ENCODE measurements around the gene SLC35F3. TPM values are rescaled to one million over a fixed set of nuclear protein-coding genes. Genes with fewer than 3 reads are reported as not detected.

The SLC35F3 gene
- total RNA-seq, 2 donors from 2014 or later, result 0.13 TPM; not detected in 1

DNA sequence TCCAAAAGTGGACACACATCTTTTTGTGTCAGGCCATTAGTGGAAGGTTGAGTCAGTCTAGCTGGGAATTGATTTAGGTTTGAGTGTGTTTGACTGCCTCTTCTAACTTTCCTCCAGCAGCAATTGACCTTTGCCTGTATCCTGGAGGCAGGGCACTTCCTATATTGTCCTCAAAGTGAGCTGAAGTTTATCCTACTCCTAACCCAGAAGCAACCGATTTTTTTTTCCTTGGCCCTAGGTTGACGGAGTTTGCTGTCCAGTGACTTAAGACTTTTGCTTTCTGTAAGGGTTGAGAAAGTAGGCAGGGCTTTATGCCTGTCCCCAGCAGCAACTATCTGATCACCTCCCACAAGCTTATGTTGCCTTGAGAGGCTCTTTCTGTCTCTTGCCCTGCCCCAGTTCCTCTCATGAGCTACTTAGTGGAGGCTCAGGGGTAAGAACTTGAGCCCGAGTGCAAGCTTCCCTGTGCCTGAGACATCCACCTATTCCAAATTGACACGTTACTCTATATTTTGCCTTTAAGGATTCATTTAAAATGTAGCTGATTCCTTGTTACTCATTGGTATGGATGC lies 30.9 kb downstream of the SLC35F3 start:
- H3K4me3 ChIP-seq, result no peak overlapping the region
- no peak for DNase-seq
- TF ChIP-seq, protein P1, sequence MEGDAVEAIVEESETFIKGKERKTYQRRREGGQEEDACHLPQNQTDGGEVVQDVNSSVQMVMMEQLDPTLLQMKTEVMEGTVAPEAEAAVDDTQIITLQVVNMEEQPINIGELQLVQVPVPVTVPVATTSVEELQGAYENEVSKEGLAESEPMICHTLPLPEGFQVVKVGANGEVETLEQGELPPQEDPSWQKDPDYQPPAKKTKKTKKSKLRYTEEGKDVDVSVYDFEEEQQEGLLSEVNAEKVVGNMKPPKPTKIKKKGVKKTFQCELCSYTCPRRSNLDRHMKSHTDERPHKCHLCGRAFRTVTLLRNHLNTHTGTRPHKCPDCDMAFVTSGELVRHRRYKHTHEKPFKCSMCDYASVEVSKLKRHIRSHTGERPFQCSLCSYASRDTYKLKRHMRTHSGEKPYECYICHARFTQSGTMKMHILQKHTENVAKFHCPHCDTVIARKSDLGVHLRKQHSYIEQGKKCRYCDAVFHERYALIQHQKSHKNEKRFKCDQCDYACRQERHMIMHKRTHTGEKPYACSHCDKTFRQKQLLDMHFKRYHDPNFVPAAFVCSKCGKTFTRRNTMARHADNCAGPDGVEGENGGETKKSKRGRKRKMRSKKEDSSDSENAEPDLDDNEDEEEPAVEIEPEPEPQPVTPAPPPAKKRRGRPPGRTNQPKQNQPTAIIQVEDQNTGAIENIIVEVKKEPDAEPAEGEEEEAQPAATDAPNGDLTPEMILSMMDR (IDR thresholded peaks at IDR 0.05), result no peak
- H3K27me3 ChIP-seq, result no peaks in the 10 kb centered on the region
- no peaks in the 10 kb centered on the region for H3K4me1 ChIP-seq
- no peaks in the 10 kb centered on the region for H3K9me3 ChIP-seq
- intact Hi-C loops (cut with DNase I), result no loop called here
- H3K36me3 ChIP-seq, result no peaks in the 10 kb centered on the region
- no peak overlapping the region for H3K27ac ChIP-seq
- no peak overlapping the region for H3K9ac ChIP-seq (ENCODE audit: low read depth in 2 of 2, low read length in 2 of 2)

DNA sequence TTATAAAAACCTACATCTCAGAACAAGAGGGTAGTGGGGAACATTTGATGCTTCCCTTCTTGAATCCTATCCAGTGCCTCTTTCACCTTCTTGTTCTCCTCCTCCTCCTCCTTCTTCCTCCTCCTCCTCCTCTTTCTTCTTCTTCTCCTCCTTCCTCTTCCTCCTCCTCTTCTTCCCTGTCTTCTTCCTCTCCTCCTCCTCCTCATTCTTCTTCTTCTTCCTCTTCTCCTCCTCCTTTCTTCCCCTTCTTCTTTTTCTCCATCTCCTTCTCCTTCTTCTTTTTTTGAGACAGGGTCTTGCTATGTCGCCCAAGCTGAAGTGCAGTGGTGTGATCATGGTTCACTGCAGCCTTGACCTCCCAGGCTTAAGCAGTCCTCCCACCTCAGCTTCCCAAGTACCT lies 31.9 kb downstream of the SLC35F3 start:
- TF ChIP-seq, protein P1 (IDR thresholded peaks at IDR 0.05), result no peak
- Histone ChIP-seq H3K4me3 (no peak overlapping the region), H3K36me3 (no peaks in the 10 kb centered on the region), H3K27ac (no peak overlapping the region), H3K4me1 (no peaks in the 10 kb centered on the region), H3K9me3 (no peaks in the 10 kb centered on the region), H3K27me3 (no peaks in the 10 kb centered on the region), H3K9ac (ENCODE audit: low read depth in 2 of 2, low read length in 2 of 2) (no peak overlapping the region)
- no peak for DNase-seq
- intact Hi-C loops (cut with DNase I), result no loop called here

DNA sequence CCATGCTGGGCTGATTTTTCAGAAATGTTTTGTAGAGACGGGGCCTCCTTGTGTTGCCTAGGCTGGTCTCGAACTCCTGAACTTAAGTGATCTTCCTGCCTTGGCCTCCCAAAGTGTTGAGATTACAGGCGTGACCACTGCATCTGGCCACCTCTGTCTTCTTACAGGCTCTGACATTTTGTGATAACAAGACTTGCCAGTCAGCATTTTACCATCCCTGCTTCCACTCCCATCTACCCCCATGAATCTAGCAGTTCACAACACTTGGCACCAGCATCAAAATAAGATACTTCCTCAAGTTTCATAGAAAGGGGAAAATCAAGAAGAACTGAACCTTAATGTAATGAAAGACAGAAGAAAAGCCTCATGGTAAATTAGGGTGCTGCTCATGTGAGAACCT lies 32.4 kb downstream of the SLC35F3 start:
- Histone ChIP-seq H3K36me3 (no peaks in the 10 kb centered on the region), H3K9ac (ENCODE audit: low read depth in 2 of 2, low read length in 2 of 2) (no peak overlapping the region), H3K4me3 (no peak overlapping the region), H3K4me1 (no peaks in the 10 kb centered on the region), H3K27ac (no peak overlapping the region), H3K27me3 (no peaks in the 10 kb centered on the region), H3K9me3 (no peaks in the 10 kb centered on the region)
- intact Hi-C loops (cut with DNase I), result no loop called here
- TF ChIP-seq, protein P1 (IDR thresholded peaks at IDR 0.05), result no peak
- no peak for DNase-seq

DNA sequence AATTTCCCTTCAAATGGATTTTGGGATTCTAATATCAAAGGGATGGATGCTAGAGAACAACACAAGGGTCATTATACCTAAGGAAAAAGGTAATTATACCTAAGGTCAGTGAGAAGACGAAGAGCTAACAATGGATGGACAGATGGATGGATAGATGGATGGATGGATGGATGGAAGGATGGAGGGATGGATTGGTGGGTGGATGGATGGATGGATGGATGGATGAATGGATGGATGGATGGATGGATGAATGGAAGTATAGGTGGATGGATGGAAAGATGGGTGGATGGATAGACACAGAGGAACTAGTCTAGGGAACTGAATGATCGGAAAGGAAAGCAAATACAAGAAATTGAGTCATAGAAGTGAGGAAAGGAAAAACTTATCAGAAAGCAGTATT lies 34.0 kb downstream of the SLC35F3 start:
- H3K36me3 ChIP-seq, result no peaks in the 10 kb centered on the region
- no peak overlapping the region for H3K9ac ChIP-seq (ENCODE audit: low read depth in 2 of 2, low read length in 2 of 2)
- no peak overlapping the region for H3K27ac ChIP-seq
- intact Hi-C loops (cut with DNase I), result no loop called here
- DNase-seq, result no peak
- no peak overlapping the region for H3K4me3 ChIP-seq
- H3K27me3 ChIP-seq, result no peaks in the 10 kb centered on the region
- no peaks in the 10 kb centered on the region for H3K4me1 ChIP-seq
- H3K9me3 ChIP-seq, result no peaks in the 10 kb centered on the region
- TF ChIP-seq, protein P1 (IDR thresholded peaks at IDR 0.05), result no peak

DNA sequence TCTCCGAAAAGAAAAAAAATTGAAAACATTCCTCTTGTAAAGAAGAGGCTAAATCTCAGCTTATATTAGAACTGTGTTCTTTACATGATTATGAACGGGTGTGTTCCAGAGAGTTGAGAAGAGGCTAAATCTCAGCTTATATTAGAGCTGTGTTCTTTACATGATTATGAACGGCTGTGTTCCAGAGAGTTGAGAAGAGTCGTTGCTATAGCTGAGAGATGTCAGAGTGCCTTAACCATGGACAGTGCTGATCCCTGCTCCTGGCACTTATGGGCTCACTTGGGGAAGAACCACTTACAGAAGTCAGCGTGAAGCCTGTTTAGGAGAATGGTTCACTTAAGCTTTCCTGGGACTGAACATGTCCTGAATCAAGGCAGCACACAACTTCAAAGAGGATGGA lies 35.0 kb downstream of the SLC35F3 start:
- no peaks in the 10 kb centered on the region for H3K9me3 ChIP-seq
- no peaks in the 10 kb centered on the region for H3K36me3 ChIP-seq
- no peak overlapping the region for H3K27ac ChIP-seq
- no peak overlapping the region for H3K9ac ChIP-seq (ENCODE audit: low read depth in 2 of 2, low read length in 2 of 2)
- TF ChIP-seq, protein P1 (IDR thresholded peaks at IDR 0.05), result no peak
- DNase-seq, result no peak
- no peak overlapping the region for H3K4me3 ChIP-seq
- H3K27me3 ChIP-seq, result no peaks in the 10 kb centered on the region
- intact Hi-C loops (cut with DNase I), result no loop called here
- H3K4me1 ChIP-seq, result no peaks in the 10 kb centered on the region

All from colonic mucosa (tissue), 4 donors.